Purkinje cell (primary cell): ENCODE data around the gene HSPD1. TPM values are rescaled to one million over a fixed set of nuclear protein-coding genes. Genes with fewer than 3 reads are reported as not detected.

Experiments
- polyA plus RNA-seq: library from polyadenylated mRNA; unstranded; fragments of >200 nt; fragmentation: Nextera tagmentation; gene quantifications from 2 replicates; pipeline ENCODE4 v1.2.1, GENCODE V29; 2014

HSPD1 gene
- 295 and 339 TPM in 2 replicates for polyA plus RNA-seq

GRCh38 chr2:197499594-197500502, at the start of gene HSPD1, which contains the start of gene HSPE1:
Gene HSPD1, minus strand, starts transcription at chr2:197499840. Its CDS starts 992 bp downstream, at chr2:197498848.
Gene HSPE1, plus strand, starts transcription at chr2:197500379. Its CDS starts 58 bp downstream, at chr2:197500437.

GRCh38 chr2:197515739-197516392, 16.2 kb upstream of the HSPD1 start, which contains the start of gene MOB4:
Gene MOB4, plus strand, starts transcription at chr2:197516066. Its CDS starts 21 bp downstream, at chr2:197516087.

GRCh38 chr2:197453123-197453913, 46.3 kb downstream of the HSPD1 start, which contains the start of gene COQ10B:
Gene COQ10B, plus strand, starts transcription at chr2:197453552. Its CDS starts 9 bp downstream, at chr2:197453561.

Other genes starting within 250 kb of the HSPD1 start
- gene ANKRD44, start 189.1 kb downstream of the HSPD1 start, polyA plus RNA-seq: 2.4 and 4.0 TPM in 2 replicates
- gene SF3B1, start 64.8 kb downstream of the HSPD1 start, polyA plus RNA-seq: 144 and 182 TPM in 2 replicates
- gene COQ10B, start 46.3 kb downstream of the HSPD1 start, polyA plus RNA-seq: 75.9 and 102 TPM in 2 replicates
- gene HSPE1, start 539 bp upstream of the HSPD1 start, polyA plus RNA-seq: 687 and 859 TPM in 2 replicates
- 73.4 and 80.6 TPM in 2 replicates for gene MOB4, start 16.2 kb upstream of the HSPD1 start, polyA plus RNA-seq
- 13.5 and 21.6 TPM in 2 replicates for gene RFTN2, start 175.7 kb upstream of the HSPD1 start, polyA plus RNA-seq
- 2.1 and 7.3 TPM in 2 replicates for gene MARS2, start 205.5 kb upstream of the HSPD1 start, polyA plus RNA-seq